GM23338 (cell line): Measurements from ENCODE around the gene PAK1.

Source experiments
- CREB1 ChIP-seq: fragments of 250-450 bp; sonication (Bioruptor Pico); IDR thresholded peaks from 2 replicates; pipeline ENCODE4 v1.5.0; 2020; ENCODE audit warnings: low read depth, mild to moderate bottlenecking, moderate library complexity
- EZH2 ChIP-seq: fragments of 200-600 bp; sonication (generic); IDR thresholded peaks from one replicate; pipeline ENCODE4 v1.8.0; 2017; ENCODE audit warnings: antibody characterized with exemption, mild to moderate bottlenecking, low read depth; ENCODE audit not compliant: unreplicated experiment
- EZH2phosphoT487 ChIP-seq: fragments of 200-600 bp; sonication (generic); IDR thresholded peaks from one replicate; pipeline ENCODE4 v1.8.1; 2018; ENCODE audit warnings: antibody characterized with exemption; ENCODE audit not compliant: unreplicated experiment
- JUNB ChIP-seq: IDR thresholded peaks from one replicate; pipeline ENCODE4 v1.6.1; 2016; ENCODE audit warnings: antibody characterized with exemption; ENCODE audit not compliant: unreplicated experiment
- NANOG ChIP-seq: IDR thresholded peaks from 2 replicates; pipeline ENCODE4 v1.6.1; 2016; ENCODE audit warnings: antibody characterized with exemption, borderline replicate concordance
- POLR2AphosphoS5 ChIP-seq: IDR thresholded peaks from 2 replicates; pipeline ENCODE4 v1.6.1; 2016; ENCODE audit warnings: antibody characterized with exemption, low read depth
- STAT1 ChIP-seq: IDR thresholded peaks from one replicate; pipeline ENCODE4 v1.6.1; 2016; ENCODE audit warnings: antibody characterized with exemption; ENCODE audit not compliant: unreplicated experiment
- ZNF114 ChIP-seq: fragments of 250-450 bp; sonication (Bioruptor Pico); IDR thresholded peaks from 2 replicates; pipeline ENCODE4 v1.5.0; 2020; ENCODE audit warnings: mild to moderate bottlenecking, moderate library complexity
- ZNF331 ChIP-seq: fragments of 250-450 bp; sonication (Bioruptor Pico); IDR thresholded peaks from 2 replicates; pipeline ENCODE4 v1.5.0; 2020; ENCODE audit warnings: low read depth, mild to moderate bottlenecking, moderate library complexity
- TF ChIP-seq, protein P1 (sequence below), 2 experiments: fragments of 200-600 bp in 1 of 2; sonication (generic) in 1 of 2; conservative IDR thresholded peaks; 2 replicates each; pipeline versions ENCODE4 v1.5.1 to v1.6.1; 2016 to 2017; ENCODE audit warnings: antibody characterized with exemption in 2 of 2, low read depth in 2 of 2, mild to moderate bottlenecking in 2 of 2, moderate library complexity in 1 of 2
- TF ChIP-seq, protein P2 (sequence below): IDR thresholded peaks from one replicate; pipeline ENCODE4 v1.6.1; 2018; ENCODE audit warnings: antibody characterized with exemption; ENCODE audit not compliant: unreplicated experiment
- TF ChIP-seq, protein P3 (sequence below): IDR thresholded peaks from 2 replicates; pipeline ENCODE4 v1.6.1; 2016; ENCODE audit warnings: antibody characterized with exemption
- TF ChIP-seq, protein P4 (sequence below): fragments of 250-450 bp; sonication (Bioruptor Pico); IDR thresholded peaks from 2 replicates; pipeline ENCODE4 v1.5.0; 2020; ENCODE audit warnings: mild to moderate bottlenecking, moderate library complexity

DNA sequence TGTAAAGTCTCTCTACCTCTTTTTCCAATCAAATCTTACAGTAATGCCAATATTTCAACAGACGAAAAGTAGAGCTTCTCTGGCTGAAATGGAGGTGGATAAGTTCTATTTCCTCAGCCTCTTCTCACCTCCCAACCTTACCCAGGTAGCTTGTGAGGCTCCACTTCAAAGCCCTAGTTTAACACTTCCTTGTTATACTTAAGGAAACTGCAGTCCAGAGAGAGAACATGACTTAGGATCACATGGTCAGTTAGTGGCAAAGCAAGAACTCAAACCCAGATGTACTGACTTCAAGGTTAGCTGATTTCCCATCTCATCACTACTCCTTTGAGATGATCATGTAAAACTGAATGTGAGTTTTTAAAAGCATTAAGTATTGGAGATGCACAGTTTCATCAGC is 32.5 kb downstream of the PAK1 start:
- TF ChIP-seq, protein P1, sequence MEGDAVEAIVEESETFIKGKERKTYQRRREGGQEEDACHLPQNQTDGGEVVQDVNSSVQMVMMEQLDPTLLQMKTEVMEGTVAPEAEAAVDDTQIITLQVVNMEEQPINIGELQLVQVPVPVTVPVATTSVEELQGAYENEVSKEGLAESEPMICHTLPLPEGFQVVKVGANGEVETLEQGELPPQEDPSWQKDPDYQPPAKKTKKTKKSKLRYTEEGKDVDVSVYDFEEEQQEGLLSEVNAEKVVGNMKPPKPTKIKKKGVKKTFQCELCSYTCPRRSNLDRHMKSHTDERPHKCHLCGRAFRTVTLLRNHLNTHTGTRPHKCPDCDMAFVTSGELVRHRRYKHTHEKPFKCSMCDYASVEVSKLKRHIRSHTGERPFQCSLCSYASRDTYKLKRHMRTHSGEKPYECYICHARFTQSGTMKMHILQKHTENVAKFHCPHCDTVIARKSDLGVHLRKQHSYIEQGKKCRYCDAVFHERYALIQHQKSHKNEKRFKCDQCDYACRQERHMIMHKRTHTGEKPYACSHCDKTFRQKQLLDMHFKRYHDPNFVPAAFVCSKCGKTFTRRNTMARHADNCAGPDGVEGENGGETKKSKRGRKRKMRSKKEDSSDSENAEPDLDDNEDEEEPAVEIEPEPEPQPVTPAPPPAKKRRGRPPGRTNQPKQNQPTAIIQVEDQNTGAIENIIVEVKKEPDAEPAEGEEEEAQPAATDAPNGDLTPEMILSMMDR (conservative IDR thresholded peaks at IDR 0.05; ENCODE audit: low read depth in 2 of 2) = no peak
- TF ChIP-seq CREB1 (CRISPR knock-in tag) (no peak), STAT1 (no peak), EZH2 (no peak), POLR2AphosphoS5 (no peak), JUNB (no peak), EZH2phosphoT487 (no peak), NANOG (no peak), ZNF331 (no peak), ZNF114 (CRISPR knock-in tag) (no peak)
- TF ChIP-seq, protein P2, sequence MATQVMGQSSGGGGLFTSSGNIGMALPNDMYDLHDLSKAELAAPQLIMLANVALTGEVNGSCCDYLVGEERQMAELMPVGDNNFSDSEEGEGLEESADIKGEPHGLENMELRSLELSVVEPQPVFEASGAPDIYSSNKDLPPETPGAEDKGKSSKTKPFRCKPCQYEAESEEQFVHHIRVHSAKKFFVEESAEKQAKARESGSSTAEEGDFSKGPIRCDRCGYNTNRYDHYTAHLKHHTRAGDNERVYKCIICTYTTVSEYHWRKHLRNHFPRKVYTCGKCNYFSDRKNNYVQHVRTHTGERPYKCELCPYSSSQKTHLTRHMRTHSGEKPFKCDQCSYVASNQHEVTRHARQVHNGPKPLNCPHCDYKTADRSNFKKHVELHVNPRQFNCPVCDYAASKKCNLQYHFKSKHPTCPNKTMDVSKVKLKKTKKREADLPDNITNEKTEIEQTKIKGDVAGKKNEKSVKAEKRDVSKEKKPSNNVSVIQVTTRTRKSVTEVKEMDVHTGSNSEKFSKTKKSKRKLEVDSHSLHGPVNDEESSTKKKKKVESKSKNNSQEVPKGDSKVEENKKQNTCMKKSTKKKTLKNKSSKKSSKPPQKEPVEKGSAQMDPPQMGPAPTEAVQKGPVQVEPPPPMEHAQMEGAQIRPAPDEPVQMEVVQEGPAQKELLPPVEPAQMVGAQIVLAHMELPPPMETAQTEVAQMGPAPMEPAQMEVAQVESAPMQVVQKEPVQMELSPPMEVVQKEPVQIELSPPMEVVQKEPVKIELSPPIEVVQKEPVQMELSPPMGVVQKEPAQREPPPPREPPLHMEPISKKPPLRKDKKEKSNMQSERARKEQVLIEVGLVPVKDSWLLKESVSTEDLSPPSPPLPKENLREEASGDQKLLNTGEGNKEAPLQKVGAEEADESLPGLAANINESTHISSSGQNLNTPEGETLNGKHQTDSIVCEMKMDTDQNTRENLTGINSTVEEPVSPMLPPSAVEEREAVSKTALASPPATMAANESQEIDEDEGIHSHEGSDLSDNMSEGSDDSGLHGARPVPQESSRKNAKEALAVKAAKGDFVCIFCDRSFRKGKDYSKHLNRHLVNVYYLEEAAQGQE = no peak
- TF ChIP-seq, protein P3, sequence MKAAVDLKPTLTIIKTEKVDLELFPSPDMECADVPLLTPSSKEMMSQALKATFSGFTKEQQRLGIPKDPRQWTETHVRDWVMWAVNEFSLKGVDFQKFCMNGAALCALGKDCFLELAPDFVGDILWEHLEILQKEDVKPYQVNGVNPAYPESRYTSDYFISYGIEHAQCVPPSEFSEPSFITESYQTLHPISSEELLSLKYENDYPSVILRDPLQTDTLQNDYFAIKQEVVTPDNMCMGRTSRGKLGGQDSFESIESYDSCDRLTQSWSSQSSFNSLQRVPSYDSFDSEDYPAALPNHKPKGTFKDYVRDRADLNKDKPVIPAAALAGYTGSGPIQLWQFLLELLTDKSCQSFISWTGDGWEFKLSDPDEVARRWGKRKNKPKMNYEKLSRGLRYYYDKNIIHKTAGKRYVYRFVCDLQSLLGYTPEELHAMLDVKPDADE = no peak
- TF ChIP-seq, protein P4, sequence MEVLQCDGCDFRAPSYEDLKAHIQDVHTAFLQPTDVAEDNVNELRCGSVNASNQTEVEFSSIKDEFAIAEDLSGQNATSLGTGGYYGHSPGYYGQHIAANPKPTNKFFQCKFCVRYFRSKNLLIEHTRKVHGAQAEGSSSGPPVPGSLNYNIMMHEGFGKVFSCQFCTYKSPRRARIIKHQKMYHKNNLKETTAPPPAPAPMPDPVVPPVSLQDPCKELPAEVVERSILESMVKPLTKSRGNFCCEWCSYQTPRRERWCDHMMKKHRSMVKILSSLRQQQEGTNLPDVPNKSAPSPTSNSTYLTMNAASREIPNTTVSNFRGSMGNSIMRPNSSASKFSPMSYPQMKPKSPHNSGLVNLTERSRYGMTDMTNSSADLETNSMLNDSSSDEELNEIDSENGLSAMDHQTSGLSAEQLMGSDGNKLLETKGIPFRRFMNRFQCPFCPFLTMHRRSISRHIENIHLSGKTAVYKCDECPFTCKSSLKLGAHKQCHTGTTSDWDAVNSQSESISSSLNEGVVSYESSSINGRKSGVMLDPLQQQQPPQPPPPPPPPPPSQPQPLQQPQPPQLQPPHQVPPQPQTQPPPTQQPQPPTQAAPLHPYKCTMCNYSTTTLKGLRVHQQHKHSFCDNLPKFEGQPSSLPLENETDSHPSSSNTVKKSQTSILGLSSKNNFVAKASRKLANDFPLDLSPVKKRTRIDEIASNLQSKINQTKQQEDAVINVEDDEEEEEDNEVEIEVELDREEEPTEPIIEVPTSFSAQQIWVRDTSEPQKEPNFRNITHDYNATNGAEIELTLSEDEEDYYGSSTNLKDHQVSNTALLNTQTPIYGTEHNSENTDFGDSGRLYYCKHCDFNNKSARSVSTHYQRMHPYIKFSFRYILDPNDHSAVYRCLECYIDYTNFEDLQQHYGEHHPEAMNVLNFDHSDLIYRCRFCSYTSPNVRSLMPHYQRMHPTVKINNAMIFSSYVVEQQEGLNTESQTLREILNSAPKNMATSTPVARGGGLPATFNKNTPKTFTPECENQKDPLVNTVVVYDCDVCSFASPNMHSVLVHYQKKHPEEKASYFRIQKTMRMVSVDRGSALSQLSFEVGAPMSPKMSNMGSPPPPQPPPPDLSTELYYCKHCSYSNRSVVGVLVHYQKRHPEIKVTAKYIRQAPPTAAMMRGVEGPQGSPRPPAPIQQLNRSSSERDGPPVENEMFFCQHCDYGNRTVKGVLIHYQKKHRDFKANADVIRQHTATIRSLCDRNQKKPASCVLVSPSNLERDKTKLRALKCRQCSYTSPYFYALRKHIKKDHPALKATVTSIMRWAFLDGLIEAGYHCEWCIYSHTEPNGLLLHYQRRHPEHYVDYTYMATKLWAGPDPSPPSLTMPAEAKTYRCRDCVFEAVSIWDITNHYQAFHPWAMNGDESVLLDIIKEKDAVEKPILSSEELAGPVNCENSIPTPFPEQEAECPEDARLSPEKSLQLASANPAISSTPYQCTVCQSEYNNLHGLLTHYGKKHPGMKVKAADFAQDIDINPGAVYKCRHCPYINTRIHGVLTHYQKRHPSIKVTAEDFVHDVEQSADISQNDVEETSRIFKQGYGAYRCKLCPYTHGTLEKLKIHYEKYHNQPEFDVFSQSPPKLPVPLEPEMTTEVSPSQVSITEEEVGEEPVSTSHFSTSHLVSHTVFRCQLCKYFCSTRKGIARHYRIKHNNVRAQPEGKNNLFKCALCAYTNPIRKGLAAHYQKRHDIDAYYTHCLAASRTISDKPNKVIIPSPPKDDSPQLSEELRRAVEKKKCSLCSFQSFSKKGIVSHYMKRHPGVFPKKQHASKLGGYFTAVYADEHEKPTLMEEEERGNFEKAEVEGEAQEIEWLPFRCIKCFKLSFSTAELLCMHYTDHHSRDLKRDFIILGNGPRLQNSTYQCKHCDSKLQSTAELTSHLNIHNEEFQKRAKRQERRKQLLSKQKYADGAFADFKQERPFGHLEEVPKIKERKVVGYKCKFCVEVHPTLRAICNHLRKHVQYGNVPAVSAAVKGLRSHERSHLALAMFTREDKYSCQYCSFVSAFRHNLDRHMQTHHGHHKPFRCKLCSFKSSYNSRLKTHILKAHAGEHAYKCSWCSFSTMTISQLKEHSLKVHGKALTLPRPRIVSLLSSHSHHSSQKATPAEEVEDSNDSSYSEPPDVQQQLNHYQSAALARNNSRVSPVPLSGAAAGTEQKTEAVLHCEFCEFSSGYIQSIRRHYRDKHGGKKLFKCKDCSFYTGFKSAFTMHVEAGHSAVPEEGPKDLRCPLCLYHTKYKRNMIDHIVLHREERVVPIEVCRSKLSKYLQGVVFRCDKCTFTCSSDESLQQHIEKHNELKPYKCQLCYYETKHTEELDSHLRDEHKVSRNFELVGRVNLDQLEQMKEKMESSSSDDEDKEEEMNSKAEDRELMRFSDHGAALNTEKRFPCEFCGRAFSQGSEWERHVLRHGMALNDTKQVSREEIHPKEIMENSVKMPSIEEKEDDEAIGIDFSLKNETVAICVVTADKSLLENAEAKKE (CRISPR knock-in tag) = no peak
